Stimulated activated CD8-positive, alpha-beta memory T cell treated with anti-CD3 and anti-CD28 coated beads, Interleukin-4, amount 100 ng/mL, for 1 hour (primary cell): Measurements from ENCODE around the gene CST9.
"Not testable (repeated sequence)": the region's sequence is repeated elsewhere in the genome, so short reads cannot be mapped to it uniquely, and the experiment has no call there.

Experiments
- DNase-seq, 2 donors: peaks; one replicate each; pipeline ENCODE4 v3.0.0-alpha.2; 2020; ENCODE audit warnings: low read depth in 2 of 2, low spot score in 1 of 2

The CST9 gene

GRCh38 chr20:23624324-23624691, 18.6 kb upstream of the CST9 start:
- DNase-seq: no peak

GRCh38 chr20:23623666-23624323, 18.1 kb upstream of the CST9 start:
- DNase-seq: no peak

GRCh38 chr20:23622839-23623343, 17.2 kb upstream of the CST9 start:
- DNase-seq: no peak

- not testable (repeated sequence) for DNase-seq
Measured at GRCh38 chr20:23622401-23622800, 16.7 kb upstream of the CST9 start.

- DNase-seq: not testable (repeated sequence)
Measured at GRCh38 chr20:23620670-23621386, 15.1 kb upstream of the CST9 start.

- no peak for DNase-seq
Measured at GRCh38 chr20:23614163-23614562, 8.4 kb upstream of the CST9 start.

- no peak for DNase-seq
Measured at GRCh38 chr20:23613676-23614075, 8.0 kb upstream of the CST9 start.

GRCh38 chr20:23612396-23612795, 6.7 kb upstream of the CST9 start:
- no peak for DNase-seq

- DNase-seq: no peak
Measured at GRCh38 chr20:23609486-23610109, 3.9 kb upstream of the CST9 start.

GRCh38 chr20:23608251-23608846, 2.6 kb upstream of the CST9 start:
- DNase-seq: no peak

- no peak for DNase-seq
Measured at GRCh38 chr20:23607497-23608245, 2.0 kb upstream of the CST9 start.

- DNase-seq: peak; percentile 14 to 18
Measured at GRCh38 chr20:23606652-23607049, 934 bp upstream of the CST9 start.

GRCh38 chr20:23604306-23604705, 1.4 kb downstream of the CST9 start:
- DNase-seq: no peak

- no peak for DNase-seq
Measured at GRCh38 chr20:23603321-23603720, 2.4 kb downstream of the CST9 start.

- no peak for DNase-seq
Measured at GRCh38 chr20:23602699-23603098, 3.0 kb downstream of the CST9 start.

- no peak for DNase-seq
Measured at GRCh38 chr20:23602241-23602640, 3.5 kb downstream of the CST9 start.

GRCh38 chr20:23601715-23602114, 4.0 kb downstream of the CST9 start:
- no peak for DNase-seq

GRCh38 chr20:23598481-23598880, 7.2 kb downstream of the CST9 start:
- no peak for DNase-seq

GRCh38 chr20:23596579-23597250, 9.0 kb downstream of the CST9 start:
- DNase-seq: no peak

- DNase-seq: no peak
Measured at GRCh38 chr20:23595941-23596340, 9.8 kb downstream of the CST9 start.
